Peyer's patch (tissue), 4 donors: ENCODE results near the gene JCAD.

Experiments used
- CTCF ChIP-seq, 6 experiments: fragments of 450-650 bp in 4 of 6; fragments of 200-600 bp in 2 of 6; sonication (generic) in 1 of 6; IDR thresholded peaks; one replicate each; pipeline ENCODE4 v1.5.1; 2017 to 2019; ENCODE audit warnings: antibody characterized with exemption in 6 of 6, mild to moderate bottlenecking in 3 of 6, moderate library complexity in 1 of 6
- POLR2A ChIP-seq, 2 donors: fragments of 450-650 bp; IDR thresholded peaks; one replicate each; pipeline ENCODE4 v1.5.1; 2017; ENCODE audit warnings: antibody characterized with exemption in 2 of 2, mild to moderate bottlenecking in 2 of 2, moderate library complexity in 2 of 2

GRCh38 chr10:29998142-29998808, 61.1 kb downstream of the JCAD start:
- TF ChIP-seq CTCF (IDR thresholded peaks at IDR 0.05) (peak; percentile 49 to 93 (median 90)), POLR2A (IDR thresholded peaks at IDR 0.05) (no peak)
